Breast epithelium (tissue), 3 donors: ENCODE results near the gene FAM216B.

Source experiments
- POLR2A ChIP-seq: fragments of 450-650 bp; IDR thresholded peaks from one replicate; pipeline ENCODE4 v1.6.1; 2016; ENCODE audit warnings: antibody characterized with exemption, mild to moderate bottlenecking, moderate library complexity
- POLR2AphosphoS5 ChIP-seq, 3 donors: sonication (generic); formaldehyde crosslinking; IDR thresholded peaks; one replicate each; pipeline ENCODE4 v1.6.1; 2017; ENCODE audit warnings: antibody characterized with exemption in 3 of 3
- TF ChIP-seq, protein P1 (sequence below), 3 donors: fragments of 450-650 bp; IDR thresholded peaks; one replicate each; pipeline ENCODE4 v1.5.1; 2016 to 2017; ENCODE audit warnings: antibody characterized with exemption in 3 of 3, mild to moderate bottlenecking in 3 of 3, moderate library complexity in 3 of 3

DNA sequence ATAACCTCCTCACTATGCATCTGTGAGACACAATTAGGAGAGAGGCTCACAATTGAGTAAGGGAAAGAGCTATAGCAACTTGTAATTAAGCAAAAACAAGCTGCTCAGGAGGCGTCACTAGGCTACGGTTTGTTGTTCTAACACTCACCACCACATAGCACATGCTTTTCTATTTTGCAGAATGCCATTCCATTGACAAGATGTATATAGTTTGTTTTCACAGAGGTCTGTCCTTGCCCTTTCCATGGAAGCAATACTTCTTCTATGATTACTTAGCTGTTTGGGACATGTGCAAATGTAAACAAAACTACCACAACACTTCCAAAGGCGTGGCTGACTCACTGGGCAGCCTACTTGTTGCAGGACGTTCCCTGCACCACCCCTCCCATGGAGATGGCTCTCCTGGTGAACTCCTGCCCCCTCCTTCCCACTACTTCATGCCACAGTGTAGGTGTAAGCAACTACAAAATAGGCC, 33.9 kb upstream of the FAM216B start:
- TF ChIP-seq POLR2AphosphoS5 (IDR thresholded peaks at IDR 0.05), result no peak
- TF ChIP-seq POLR2A, result no peak
- TF ChIP-seq, protein P1, sequence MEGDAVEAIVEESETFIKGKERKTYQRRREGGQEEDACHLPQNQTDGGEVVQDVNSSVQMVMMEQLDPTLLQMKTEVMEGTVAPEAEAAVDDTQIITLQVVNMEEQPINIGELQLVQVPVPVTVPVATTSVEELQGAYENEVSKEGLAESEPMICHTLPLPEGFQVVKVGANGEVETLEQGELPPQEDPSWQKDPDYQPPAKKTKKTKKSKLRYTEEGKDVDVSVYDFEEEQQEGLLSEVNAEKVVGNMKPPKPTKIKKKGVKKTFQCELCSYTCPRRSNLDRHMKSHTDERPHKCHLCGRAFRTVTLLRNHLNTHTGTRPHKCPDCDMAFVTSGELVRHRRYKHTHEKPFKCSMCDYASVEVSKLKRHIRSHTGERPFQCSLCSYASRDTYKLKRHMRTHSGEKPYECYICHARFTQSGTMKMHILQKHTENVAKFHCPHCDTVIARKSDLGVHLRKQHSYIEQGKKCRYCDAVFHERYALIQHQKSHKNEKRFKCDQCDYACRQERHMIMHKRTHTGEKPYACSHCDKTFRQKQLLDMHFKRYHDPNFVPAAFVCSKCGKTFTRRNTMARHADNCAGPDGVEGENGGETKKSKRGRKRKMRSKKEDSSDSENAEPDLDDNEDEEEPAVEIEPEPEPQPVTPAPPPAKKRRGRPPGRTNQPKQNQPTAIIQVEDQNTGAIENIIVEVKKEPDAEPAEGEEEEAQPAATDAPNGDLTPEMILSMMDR (IDR thresholded peaks at IDR 0.05), result no peak
